HPDE6-E6E7 (cell line): Measurements from ENCODE around the gene CHAF1A.
A peak's percentile ranks its signal among the peaks of the same experiment; 100 is the strongest.

Source experiments
- DNase-seq: peaks from one replicate; pipeline ENCODE4 v3.0.0; 2011; ENCODE audit warnings: missing footprints; ENCODE audit errors: extremely low spot score

Gene CHAF1A

GRCh38 chr19:4456476-4456842 is 54.0 kb downstream of the CHAF1A start:
- peak; percentile 49 for DNase-seq

- peak; percentile 36 for DNase-seq
Observed at GRCh38 chr19:4456843-4457653, 54.6 kb downstream of the CHAF1A start.

GRCh38 chr19:4457654-4458395 is 55.4 kb downstream of the CHAF1A start, which contains the start of gene UBXN6:
Gene UBXN6 (minus strand): TSS chr19:4457794. CDS start chr19:4457697, 97 bp downstream.
- DNase-seq, result peak; percentile 93

- DNase-seq, result no peak
Observed at GRCh38 chr19:4464815-4465581, 62.6 kb downstream of the CHAF1A start.

- DNase-seq, result no peak
Observed at GRCh38 chr19:4467835-4468234, 65.4 kb downstream of the CHAF1A start.

- DNase-seq, result peak; percentile 100
Observed at GRCh38 chr19:4471403-4472173, 69.1 kb downstream of the CHAF1A start.

GRCh38 chr19:4472174-4472974 is 69.9 kb downstream of the CHAF1A start, which contains the start of gene HDGFL2:
Gene HDGFL2 (plus strand): TSS chr19:4472297. CDS start chr19:4472351, 54 bp downstream.
- no peak for DNase-seq

- DNase-seq, result no peak
Observed at GRCh38 chr19:4473011-4473762, 70.7 kb downstream of the CHAF1A start.

- no peak for DNase-seq
Observed at GRCh38 chr19:4473763-4474513, 71.5 kb downstream of the CHAF1A start.

GRCh38 chr19:4474514-4475022 is 72.1 kb downstream of the CHAF1A start:
- DNase-seq, result no peak

GRCh38 chr19:4477034-4477801 is 74.8 kb downstream of the CHAF1A start:
- no peak for DNase-seq

- DNase-seq, result no peak
Observed at GRCh38 chr19:4482721-4483364, 80.4 kb downstream of the CHAF1A start.

- no peak for DNase-seq
Observed at GRCh38 chr19:4483385-4483784, 80.9 kb downstream of the CHAF1A start.

GRCh38 chr19:4487572-4487971 is 85.1 kb downstream of the CHAF1A start:
- DNase-seq, result no peak

GRCh38 chr19:4488496-4488895 is 86.1 kb downstream of the CHAF1A start:
- DNase-seq, result no peak

GRCh38 chr19:4491446-4491845 is 89.0 kb downstream of the CHAF1A start:
- DNase-seq, result no peak

GRCh38 chr19:4492337-4493103 is 90.1 kb downstream of the CHAF1A start:
- no peak for DNase-seq
